Measurements from ENCODE around the gene NDC1. TPM values are rescaled to one million over a fixed set of nuclear protein-coding genes. Genes with fewer than 3 reads are reported as not detected.

NDC1 gene
- polyA plus RNA-seq, 1 donor (not counting 4 experiments of a cell fraction or from before 2014, with no cell fraction given), result 36.1 TPM

- DNase-seq (ENCODE audit: low read depth, low spot score) (no peak), FAIRE-seq (peak; percentile 59)
- Histone ChIP-seq H4K20me1 (ENCODE audit: control insufficient read depth, extremely low read depth, insufficient read depth, low read length) (no peaks in the 10 kb centered on the region), H3K36me3 (ENCODE audit: control insufficient read depth in 2 of 2, extremely low read depth in 1 of 2, insufficient read depth in 2 of 2, low read length in 2 of 2) (no peaks in the 10 kb centered on the region), H3K4me2 (ENCODE audit: control insufficient read depth, extremely low read depth, insufficient read depth, low read depth, low read length) (no peak overlapping the region), H3K79me2 (ENCODE audit: control insufficient read depth, insufficient read depth, low read length) (no peaks in the 10 kb centered on the region), H3K27me3 (ENCODE audit: control insufficient read depth, extremely low read depth, insufficient read depth, low read length) (no peaks in the 10 kb centered on the region), H3K9ac (ENCODE audit: control insufficient read depth, extremely low read depth, insufficient read depth, low read length) (no peak overlapping the region), H3K9me3 (ENCODE audit: control insufficient read depth, low read depth, low read length) (no peaks in the 10 kb centered on the region), H3K4me3 (ENCODE audit: control insufficient read depth in 2 of 3, extremely low read depth in 1 of 3, insufficient read depth in 2 of 3, low read depth in 1 of 3, low read length in 3 of 3) (no peak overlapping the region), H3K27ac (ENCODE audit: control insufficient read depth, insufficient read depth, low read length) (no peak overlapping the region), H3K9me1 (ENCODE audit: control insufficient read depth, extremely low read depth, insufficient read depth, low read length) (no peaks in the 10 kb centered on the region), H3K4me1 (ENCODE audit: control insufficient read depth, extremely low read depth, insufficient read depth, low read length) (no peaks in the 10 kb centered on the region), H2AFZ (ENCODE audit: control insufficient read depth, low read length) (no peak overlapping the region)
- no peak for TF ChIP-seq CTCF (optimal IDR thresholded peaks at IDR 0.05 in 1 of 3, IDR thresholded peaks at IDR 0.05 in 1 of 3, conservative IDR thresholded peaks at IDR 0.05 in 1 of 3; ENCODE audit: extremely low read depth in 1 of 3, insufficient read depth in 2 of 3, low read length in 3 of 3)
- no peak for TF ChIP-seq EZH2 (IDR thresholded peaks at IDR 0.05; ENCODE audit: low read length)
- dilution Hi-C loops (cut with MboI; ENCODE audit: extremely low pct_ligation_motif_present, low sequenced_read_pairs), result loop anchor here (25.0 kb wide), 1 partner anchor 278 kb away; no protein-coding TSS in a partner anchor
These were observed 72.4 kb downstream of the NDC1 start for GRCh38 chr1:53765657-53766056.

- Histone ChIP-seq H3K4me3 (ENCODE audit: control insufficient read depth in 2 of 3, extremely low read depth in 1 of 3, insufficient read depth in 2 of 3, low read depth in 1 of 3, low read length in 3 of 3) (no peak overlapping the region), H3K27me3 (ENCODE audit: control insufficient read depth, extremely low read depth, insufficient read depth, low read length) (no peaks in the 10 kb centered on the region), H3K4me1 (ENCODE audit: control insufficient read depth, extremely low read depth, insufficient read depth, low read length) (no peaks in the 10 kb centered on the region), H2AFZ (ENCODE audit: control insufficient read depth, low read length) (no peak overlapping the region), H3K9me1 (ENCODE audit: control insufficient read depth, extremely low read depth, insufficient read depth, low read length) (no peaks in the 10 kb centered on the region), H4K20me1 (ENCODE audit: control insufficient read depth, extremely low read depth, insufficient read depth, low read length) (no peaks in the 10 kb centered on the region), H3K4me2 (ENCODE audit: control insufficient read depth, extremely low read depth, insufficient read depth, low read depth, low read length) (no peak overlapping the region), H3K36me3 (ENCODE audit: control insufficient read depth in 2 of 2, extremely low read depth in 1 of 2, insufficient read depth in 2 of 2, low read length in 2 of 2) (no peaks in the 10 kb centered on the region), H3K9me3 (ENCODE audit: control insufficient read depth, low read depth, low read length) (no peaks in the 10 kb centered on the region), H3K27ac (ENCODE audit: control insufficient read depth, insufficient read depth, low read length) (no peak overlapping the region), H3K9ac (ENCODE audit: control insufficient read depth, extremely low read depth, insufficient read depth, low read length) (no peak overlapping the region), H3K79me2 (ENCODE audit: control insufficient read depth, insufficient read depth, low read length) (no peaks in the 10 kb centered on the region)
- DNase-seq (ENCODE audit: low read depth, low spot score) (no peak), FAIRE-seq (no peak)
- dilution Hi-C loops (cut with MboI; ENCODE audit: extremely low pct_ligation_motif_present, low sequenced_read_pairs), result loop anchor here (25.0 kb wide), 1 partner anchor 277 kb away; no protein-coding TSS in a partner anchor
- TF ChIP-seq EZH2 (IDR thresholded peaks at IDR 0.05; ENCODE audit: low read length) (no peak), CTCF (optimal IDR thresholded peaks at IDR 0.05 in 1 of 3, IDR thresholded peaks at IDR 0.05 in 1 of 3, conservative IDR thresholded peaks at IDR 0.05 in 1 of 3; ENCODE audit: extremely low read depth in 1 of 3, insufficient read depth in 2 of 3, low read length in 3 of 3) (no peak)
These were observed 74.2 kb downstream of the NDC1 start for GRCh38 chr1:53763911-53764310.
